ENCODE results near the gene CCZ1.
"Not testable (repeated sequence)": the region's sequence is repeated elsewhere in the genome, so short reads cannot be mapped to it uniquely, and the experiment has no call there.

The CCZ1 gene

GRCh38 chr7:5898480-5899224 is at the start of gene CCZ1:
Gene CCZ1, plus strand, starts transcription at chr7:5898733. Its CDS starts 67 bp downstream, at chr7:5898800.
- DNase-seq (ENCODE audit: low spot score): not testable (repeated sequence)

GRCh38 chr7:5850944-5851343 is 47.6 kb upstream of the CCZ1 start:
- no peak for DNase-seq (ENCODE audit: low spot score)

- no peak for DNase-seq (ENCODE audit: low spot score)
Observed at GRCh38 chr7:5854738-5855137, 43.8 kb upstream of the CCZ1 start.

- not testable (repeated sequence) for DNase-seq (ENCODE audit: low spot score)
Observed at GRCh38 chr7:5857041-5857575, 41.4 kb upstream of the CCZ1 start.

- not testable (repeated sequence) for DNase-seq (ENCODE audit: low spot score)
Observed at GRCh38 chr7:5858494-5858893, 40.0 kb upstream of the CCZ1 start.

- DNase-seq (ENCODE audit: low spot score): not testable (repeated sequence)
Observed at GRCh38 chr7:5861281-5861680, 37.3 kb upstream of the CCZ1 start.

GRCh38 chr7:5862753-5863366 is 35.7 kb upstream of the CCZ1 start:
- DNase-seq (ENCODE audit: low spot score): not testable (repeated sequence)

- not testable (repeated sequence) for DNase-seq (ENCODE audit: low spot score)
Observed at GRCh38 chr7:5865279-5865931, 33.1 kb upstream of the CCZ1 start.

GRCh38 chr7:5867060-5867459 is 31.5 kb upstream of the CCZ1 start:
- no peak for DNase-seq (ENCODE audit: low spot score)

GRCh38 chr7:5868928-5869341 is 29.6 kb upstream of the CCZ1 start:
- not testable (repeated sequence) for DNase-seq (ENCODE audit: low spot score)

- DNase-seq (ENCODE audit: low spot score): no peak
Observed at GRCh38 chr7:5869691-5870090, 28.8 kb upstream of the CCZ1 start.

- no peak for DNase-seq (ENCODE audit: low spot score)
Observed at GRCh38 chr7:5870311-5870710, 28.2 kb upstream of the CCZ1 start.

- DNase-seq (ENCODE audit: low spot score): no peak
Observed at GRCh38 chr7:5872326-5872725, 26.2 kb upstream of the CCZ1 start.

GRCh38 chr7:5879591-5879990 is 18.9 kb upstream of the CCZ1 start:
- not testable (repeated sequence) for DNase-seq (ENCODE audit: low spot score)

GRCh38 chr7:5880106-5880505 is 18.4 kb upstream of the CCZ1 start:
- not testable (repeated sequence) for DNase-seq (ENCODE audit: low spot score)

- DNase-seq (ENCODE audit: low spot score): not testable (repeated sequence)
Observed at GRCh38 chr7:5884431-5884830, 14.1 kb upstream of the CCZ1 start.

- DNase-seq (ENCODE audit: low spot score): not testable (repeated sequence)
Observed at GRCh38 chr7:5888021-5888420, 10.5 kb upstream of the CCZ1 start.

- DNase-seq (ENCODE audit: low spot score): not testable (repeated sequence)
Observed at GRCh38 chr7:5890244-5890643, 8.3 kb upstream of the CCZ1 start.

- no peak for DNase-seq (ENCODE audit: low spot score)
Observed at GRCh38 chr7:5892498-5892897, 6.0 kb upstream of the CCZ1 start.

- not testable (repeated sequence) for DNase-seq (ENCODE audit: low spot score)
Observed at GRCh38 chr7:5897369-5897919, 1.1 kb upstream of the CCZ1 start.

- DNase-seq (ENCODE audit: low spot score): not testable (repeated sequence)
Observed at GRCh38 chr7:5903002-5903401, 4.5 kb downstream of the CCZ1 start.

GRCh38 chr7:5904726-5905125 is 6.2 kb downstream of the CCZ1 start:
- not testable (repeated sequence) for DNase-seq (ENCODE audit: low spot score)
